Sigmoid colon (tissue), 4 donors: Measurements from ENCODE around the gene PLEKHH1.

Experiments used
- EP300 ChIP-seq, 4 donors: sonication (generic); formaldehyde crosslinking; IDR thresholded peaks; one replicate each; pipeline ENCODE4 v1.6.1; 2017; ENCODE audit warnings: antibody characterized with exemption in 4 of 4
- POLR2A ChIP-seq, 2 donors: fragments of 450-650 bp; IDR thresholded peaks; one replicate each; pipeline ENCODE4 v1.6.1; 2016; ENCODE audit warnings: antibody characterized with exemption in 2 of 2, mild to moderate bottlenecking in 2 of 2, moderate library complexity in 2 of 2
- POLR2AphosphoS5 ChIP-seq, 4 donors: sonication (generic); formaldehyde crosslinking; IDR thresholded peaks; one replicate each; pipeline ENCODE4 v1.6.1; 2017; ENCODE audit warnings: antibody characterized with exemption in 4 of 4
- TF ChIP-seq, protein P1 (sequence below), 4 experiments: fragments of 450-650 bp in 3 of 4; fragments of 200-600 bp in 1 of 4; IDR thresholded peaks; one replicate each; pipeline ENCODE4 v1.5.1; 2016 to 2019; ENCODE audit warnings: antibody characterized with exemption in 4 of 4, mild to moderate bottlenecking in 3 of 4, moderate library complexity in 2 of 4

DNA sequence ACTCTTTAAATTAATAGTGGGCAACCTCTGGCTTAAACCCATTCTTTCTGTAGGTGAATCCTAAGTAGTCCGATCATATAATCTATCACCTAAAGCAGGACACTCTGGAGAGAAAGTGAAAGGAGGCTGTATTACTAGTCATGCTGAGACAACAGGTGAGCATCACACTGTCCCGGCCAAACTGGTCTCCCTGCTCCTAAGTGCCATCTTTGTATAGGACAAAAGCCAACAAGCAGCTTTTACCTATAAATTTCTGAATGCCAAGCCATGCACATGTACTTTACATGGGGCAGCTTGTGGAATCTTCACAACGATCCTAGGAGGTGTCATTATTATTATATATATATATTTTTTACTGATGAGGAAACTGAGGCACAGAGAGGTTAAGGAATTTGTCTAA, 18.0 kb downstream of the PLEKHH1 start:
- TF ChIP-seq, protein P1, sequence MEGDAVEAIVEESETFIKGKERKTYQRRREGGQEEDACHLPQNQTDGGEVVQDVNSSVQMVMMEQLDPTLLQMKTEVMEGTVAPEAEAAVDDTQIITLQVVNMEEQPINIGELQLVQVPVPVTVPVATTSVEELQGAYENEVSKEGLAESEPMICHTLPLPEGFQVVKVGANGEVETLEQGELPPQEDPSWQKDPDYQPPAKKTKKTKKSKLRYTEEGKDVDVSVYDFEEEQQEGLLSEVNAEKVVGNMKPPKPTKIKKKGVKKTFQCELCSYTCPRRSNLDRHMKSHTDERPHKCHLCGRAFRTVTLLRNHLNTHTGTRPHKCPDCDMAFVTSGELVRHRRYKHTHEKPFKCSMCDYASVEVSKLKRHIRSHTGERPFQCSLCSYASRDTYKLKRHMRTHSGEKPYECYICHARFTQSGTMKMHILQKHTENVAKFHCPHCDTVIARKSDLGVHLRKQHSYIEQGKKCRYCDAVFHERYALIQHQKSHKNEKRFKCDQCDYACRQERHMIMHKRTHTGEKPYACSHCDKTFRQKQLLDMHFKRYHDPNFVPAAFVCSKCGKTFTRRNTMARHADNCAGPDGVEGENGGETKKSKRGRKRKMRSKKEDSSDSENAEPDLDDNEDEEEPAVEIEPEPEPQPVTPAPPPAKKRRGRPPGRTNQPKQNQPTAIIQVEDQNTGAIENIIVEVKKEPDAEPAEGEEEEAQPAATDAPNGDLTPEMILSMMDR (IDR thresholded peaks at IDR 0.05): no peak
- TF ChIP-seq POLR2AphosphoS5 (IDR thresholded peaks at IDR 0.05): no peak
- TF ChIP-seq EP300 (IDR thresholded peaks at IDR 0.05): no peak
- no peak for TF ChIP-seq POLR2A (IDR thresholded peaks at IDR 0.05)
